SK-N-SH treated with all-trans-retinoic acid at 6 μM for 48 hours (cell line): ENCODE data around the gene DNAH5.

Experiments
- ARNTL ChIP-seq: fragments of 450-650 bp; formaldehyde crosslinking; IDR thresholded peaks from 2 replicates; pipeline ENCODE4 v1.5.0; 2020; ENCODE audit warnings: low read depth, mild to moderate bottlenecking, moderate library complexity, borderline replicate concordance
- GLIS3 ChIP-seq: fragments of 250-450 bp; sonication (Bioruptor Pico); IDR thresholded peaks from 2 replicates; pipeline ENCODE4 v1.5.0; 2020; ENCODE audit warnings: mild to moderate bottlenecking, moderate library complexity
- PPARA ChIP-seq: fragments of 250-450 bp; sonication (Bioruptor Pico); IDR thresholded peaks from 2 replicates; pipeline ENCODE4 v1.5.0; 2020; ENCODE audit warnings: mild to moderate bottlenecking, borderline replicate concordance
- TOX ChIP-seq: fragments of 250-450 bp; sonication (Bioruptor Pico); IDR thresholded peaks from 2 replicates; pipeline ENCODE4 v1.8.0; 2021; ENCODE audit warnings: mild to moderate bottlenecking, moderate library complexity, borderline replicate concordance
- ZFP3 ChIP-seq: fragments of 250-450 bp; sonication (Bioruptor Pico); IDR thresholded peaks from 2 replicates; pipeline ENCODE4 v1.5.0; 2020; ENCODE audit warnings: mild to moderate bottlenecking, moderate library complexity
- ZNF565 ChIP-seq: fragments of 450-650 bp; formaldehyde crosslinking; conservative IDR thresholded peaks from 2 replicates; pipeline ENCODE4 v1.5.0; 2020; ENCODE audit warnings: low read depth, mild to moderate bottlenecking, moderate library complexity
- ZNF8 ChIP-seq: fragments of 450-650 bp; formaldehyde crosslinking; IDR thresholded peaks from 2 replicates; pipeline ENCODE4 v1.5.0; 2020; ENCODE audit warnings: mild to moderate bottlenecking, moderate library complexity
- TF ChIP-seq, protein P1 (sequence below): fragments of 250-450 bp; sonication (Bioruptor Pico); IDR thresholded peaks from 2 replicates; pipeline ENCODE4 v1.5.1; 2020; ENCODE audit warnings: low read depth, mild to moderate bottlenecking, moderate library complexity
- TF ChIP-seq, protein P2 (sequence below): fragments of 250-450 bp; sonication (Bioruptor Pico); IDR thresholded peaks from 2 replicates; pipeline ENCODE4 v1.8.0; 2020; ENCODE audit warnings: mild to moderate bottlenecking, moderate library complexity, borderline replicate concordance
- TF ChIP-seq, protein P3 (sequence below): fragments of 250-450 bp; sonication (Bioruptor Pico); IDR thresholded peaks from 2 replicates; pipeline ENCODE4 v1.5.1; 2021; ENCODE audit warnings: mild to moderate bottlenecking, moderate library complexity

DNA sequence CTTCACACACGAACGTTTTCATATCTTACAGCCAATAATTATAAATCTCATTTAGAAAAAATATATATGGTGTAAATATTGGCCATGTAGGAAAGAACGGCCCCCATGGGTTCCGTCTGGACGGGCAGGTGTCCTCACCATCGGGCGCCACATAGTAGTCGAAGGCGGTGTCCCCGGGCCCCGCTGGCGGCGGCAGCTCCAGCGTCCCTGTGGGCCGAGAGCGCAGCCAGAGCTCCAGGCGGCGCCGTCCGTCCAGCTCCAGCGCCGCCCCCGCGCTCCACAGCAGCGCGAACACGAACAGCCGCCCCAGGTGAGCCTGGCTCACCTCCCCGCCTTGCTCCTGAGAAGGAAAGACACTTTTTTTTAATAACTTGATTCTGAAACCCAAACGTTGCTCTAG is 134.6 kb downstream of the DNAH5 start:
- TF ChIP-seq ZNF8 (CRISPR knock-in tag) = no peak
- TF ChIP-seq, protein P1, sequence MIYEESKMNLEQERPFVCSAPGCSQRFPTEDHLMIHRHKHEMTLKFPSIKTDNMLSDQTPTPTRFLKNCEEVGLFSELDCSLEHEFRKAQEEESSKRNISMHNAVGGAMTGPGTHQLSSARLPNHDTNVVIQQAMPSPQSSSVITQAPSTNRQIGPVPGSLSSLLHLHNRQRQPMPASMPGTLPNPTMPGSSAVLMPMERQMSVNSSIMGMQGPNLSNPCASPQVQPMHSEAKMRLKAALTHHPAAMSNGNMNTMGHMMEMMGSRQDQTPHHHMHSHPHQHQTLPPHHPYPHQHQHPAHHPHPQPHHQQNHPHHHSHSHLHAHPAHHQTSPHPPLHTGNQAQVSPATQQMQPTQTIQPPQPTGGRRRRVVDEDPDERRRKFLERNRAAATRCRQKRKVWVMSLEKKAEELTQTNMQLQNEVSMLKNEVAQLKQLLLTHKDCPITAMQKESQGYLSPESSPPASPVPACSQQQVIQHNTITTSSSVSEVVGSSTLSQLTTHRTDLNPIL (CRISPR knock-in tag) = no peak
- TF ChIP-seq, protein P2, sequence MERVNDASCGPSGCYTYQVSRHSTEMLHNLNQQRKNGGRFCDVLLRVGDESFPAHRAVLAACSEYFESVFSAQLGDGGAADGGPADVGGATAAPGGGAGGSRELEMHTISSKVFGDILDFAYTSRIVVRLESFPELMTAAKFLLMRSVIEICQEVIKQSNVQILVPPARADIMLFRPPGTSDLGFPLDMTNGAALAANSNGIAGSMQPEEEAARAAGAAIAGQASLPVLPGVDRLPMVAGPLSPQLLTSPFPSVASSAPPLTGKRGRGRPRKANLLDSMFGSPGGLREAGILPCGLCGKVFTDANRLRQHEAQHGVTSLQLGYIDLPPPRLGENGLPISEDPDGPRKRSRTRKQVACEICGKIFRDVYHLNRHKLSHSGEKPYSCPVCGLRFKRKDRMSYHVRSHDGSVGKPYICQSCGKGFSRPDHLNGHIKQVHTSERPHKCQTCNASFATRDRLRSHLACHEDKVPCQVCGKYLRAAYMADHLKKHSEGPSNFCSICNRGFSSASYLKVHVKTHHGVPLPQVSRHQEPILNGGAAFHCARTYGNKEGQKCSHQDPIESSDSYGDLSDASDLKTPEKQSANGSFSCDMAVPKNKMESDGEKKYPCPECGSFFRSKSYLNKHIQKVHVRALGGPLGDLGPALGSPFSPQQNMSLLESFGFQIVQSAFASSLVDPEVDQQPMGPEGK (CRISPR knock-in tag) = no peak
- no peak for TF ChIP-seq GLIS3 (CRISPR knock-in tag)
- no peak for TF ChIP-seq ZNF565
- TF ChIP-seq PPARA = no peak
- TF ChIP-seq ARNTL = no peak
- TF ChIP-seq, protein P3, sequence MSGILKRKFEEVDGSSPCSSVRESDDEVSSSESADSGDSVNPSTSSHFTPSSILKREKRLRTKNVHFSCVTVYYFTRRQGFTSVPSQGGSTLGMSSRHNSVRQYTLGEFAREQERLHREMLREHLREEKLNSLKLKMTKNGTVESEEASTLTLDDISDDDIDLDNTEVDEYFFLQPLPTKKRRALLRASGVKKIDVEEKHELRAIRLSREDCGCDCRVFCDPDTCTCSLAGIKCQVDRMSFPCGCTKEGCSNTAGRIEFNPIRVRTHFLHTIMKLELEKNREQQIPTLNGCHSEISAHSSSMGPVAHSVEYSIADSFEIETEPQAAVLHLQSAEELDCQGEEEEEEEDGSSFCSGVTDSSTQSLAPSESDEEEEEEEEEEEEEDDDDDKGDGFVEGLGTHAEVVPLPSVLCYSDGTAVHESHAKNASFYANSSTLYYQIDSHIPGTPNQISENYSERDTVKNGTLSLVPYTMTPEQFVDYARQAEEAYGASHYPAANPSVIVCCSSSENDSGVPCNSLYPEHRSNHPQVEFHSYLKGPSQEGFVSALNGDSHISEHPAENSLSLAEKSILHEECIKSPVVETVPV (CRISPR knock-in tag) = no peak
- no peak for TF ChIP-seq ZFP3 (CRISPR knock-in tag)
- no peak for TF ChIP-seq TOX
